Measurements from ENCODE around the gene AFF3.

DNA sequence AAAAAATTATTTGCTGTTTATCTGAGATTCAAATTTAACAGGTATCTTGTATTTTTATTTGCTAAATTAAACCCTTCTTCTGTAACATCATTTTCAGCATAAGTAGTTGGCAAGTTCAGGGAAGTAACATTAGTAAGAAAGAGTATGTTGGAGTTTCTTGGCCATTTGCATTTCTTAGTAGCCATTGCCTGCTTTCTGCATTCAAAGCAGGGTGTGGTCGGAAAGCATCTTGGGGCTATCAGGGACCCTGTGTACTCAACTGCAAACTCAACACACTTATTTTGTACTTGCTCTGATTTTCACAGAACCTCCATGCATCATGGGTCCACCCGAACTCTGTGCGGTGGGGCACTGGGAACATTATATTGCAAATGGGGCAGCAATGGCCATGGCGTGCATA lies 622.2 kb downstream of the AFF3 start:
- no peak for TF ChIP-seq POLR2A (IDR thresholded peaks at IDR 0.05)
- TF ChIP-seq, protein P1, sequence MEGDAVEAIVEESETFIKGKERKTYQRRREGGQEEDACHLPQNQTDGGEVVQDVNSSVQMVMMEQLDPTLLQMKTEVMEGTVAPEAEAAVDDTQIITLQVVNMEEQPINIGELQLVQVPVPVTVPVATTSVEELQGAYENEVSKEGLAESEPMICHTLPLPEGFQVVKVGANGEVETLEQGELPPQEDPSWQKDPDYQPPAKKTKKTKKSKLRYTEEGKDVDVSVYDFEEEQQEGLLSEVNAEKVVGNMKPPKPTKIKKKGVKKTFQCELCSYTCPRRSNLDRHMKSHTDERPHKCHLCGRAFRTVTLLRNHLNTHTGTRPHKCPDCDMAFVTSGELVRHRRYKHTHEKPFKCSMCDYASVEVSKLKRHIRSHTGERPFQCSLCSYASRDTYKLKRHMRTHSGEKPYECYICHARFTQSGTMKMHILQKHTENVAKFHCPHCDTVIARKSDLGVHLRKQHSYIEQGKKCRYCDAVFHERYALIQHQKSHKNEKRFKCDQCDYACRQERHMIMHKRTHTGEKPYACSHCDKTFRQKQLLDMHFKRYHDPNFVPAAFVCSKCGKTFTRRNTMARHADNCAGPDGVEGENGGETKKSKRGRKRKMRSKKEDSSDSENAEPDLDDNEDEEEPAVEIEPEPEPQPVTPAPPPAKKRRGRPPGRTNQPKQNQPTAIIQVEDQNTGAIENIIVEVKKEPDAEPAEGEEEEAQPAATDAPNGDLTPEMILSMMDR (IDR thresholded peaks at IDR 0.05), result no peak
